ENCODE measurements around the gene EMC9. TPM values are rescaled to one million over a fixed set of nuclear protein-coding genes. Genes with fewer than 3 reads are reported as not detected.

Gene EMC9
- total and polyA plus RNA-seq, 4 donors, result 4.6 to 29.4 (median 20.0) TPM

DNA sequence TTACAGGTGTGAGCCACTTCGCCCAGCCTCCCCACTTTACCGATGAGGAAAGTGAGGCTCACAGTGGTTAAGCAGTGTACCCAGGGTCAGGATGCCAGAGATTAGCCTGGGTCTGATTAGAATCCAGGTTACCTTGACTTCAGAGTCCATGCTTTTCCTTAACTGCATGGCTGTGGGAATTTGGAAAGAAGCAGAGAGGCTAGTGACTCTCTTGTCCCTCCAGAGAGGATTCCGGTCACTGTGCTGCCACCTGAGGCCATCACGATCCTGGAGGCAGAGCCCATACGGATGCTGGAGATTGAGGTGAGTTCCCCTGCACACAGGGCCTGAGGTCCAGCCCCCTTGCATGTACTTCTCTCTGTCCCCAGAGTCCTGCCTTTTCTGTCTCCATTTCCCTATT lies 35.2 kb upstream of the EMC9 start:
- Histone ChIP-seq H3K36me3 (ENCODE audit: control insufficient read depth in 4 of 4, insufficient read depth in 4 of 4, low read length in 4 of 4) (peaks cover 0 to 65% (median 3%) of the 10 kb centered on the region in 4 donors), H3K27ac (ENCODE audit: low read depth in 1 of 2, low read length in 1 of 2) (no peak overlapping the region), H3K9ac (ENCODE audit: insufficient read depth in 1 of 2, low read length in 2 of 2) (no peak overlapping the region), H3K27me3 (ENCODE audit: control insufficient read depth in 3 of 3, insufficient read depth in 3 of 3, low read length in 2 of 3) (no peaks in the 10 kb centered on the region), H3K9me3 (ENCODE audit: control insufficient read depth in 4 of 4, insufficient read depth in 3 of 4, low read length in 3 of 4) (no peaks in the 10 kb centered on the region), H3K4me3 (no peak overlapping the region), H3K4me1 (ENCODE audit: control insufficient read depth in 5 of 5, insufficient read depth in 5 of 5, low read length in 5 of 5) (peaks cover 0 to 14% (median 4%) of the 10 kb centered on the region in 5 donors)
- TF ChIP-seq, protein P1, sequence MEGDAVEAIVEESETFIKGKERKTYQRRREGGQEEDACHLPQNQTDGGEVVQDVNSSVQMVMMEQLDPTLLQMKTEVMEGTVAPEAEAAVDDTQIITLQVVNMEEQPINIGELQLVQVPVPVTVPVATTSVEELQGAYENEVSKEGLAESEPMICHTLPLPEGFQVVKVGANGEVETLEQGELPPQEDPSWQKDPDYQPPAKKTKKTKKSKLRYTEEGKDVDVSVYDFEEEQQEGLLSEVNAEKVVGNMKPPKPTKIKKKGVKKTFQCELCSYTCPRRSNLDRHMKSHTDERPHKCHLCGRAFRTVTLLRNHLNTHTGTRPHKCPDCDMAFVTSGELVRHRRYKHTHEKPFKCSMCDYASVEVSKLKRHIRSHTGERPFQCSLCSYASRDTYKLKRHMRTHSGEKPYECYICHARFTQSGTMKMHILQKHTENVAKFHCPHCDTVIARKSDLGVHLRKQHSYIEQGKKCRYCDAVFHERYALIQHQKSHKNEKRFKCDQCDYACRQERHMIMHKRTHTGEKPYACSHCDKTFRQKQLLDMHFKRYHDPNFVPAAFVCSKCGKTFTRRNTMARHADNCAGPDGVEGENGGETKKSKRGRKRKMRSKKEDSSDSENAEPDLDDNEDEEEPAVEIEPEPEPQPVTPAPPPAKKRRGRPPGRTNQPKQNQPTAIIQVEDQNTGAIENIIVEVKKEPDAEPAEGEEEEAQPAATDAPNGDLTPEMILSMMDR (IDR thresholded peaks at IDR 0.05; ENCODE audit: control extremely low read depth, extremely low read depth), result no peak
- WGBS, 2 donors, result 96 to 98% methylated on average over 5 of the region's 5 CpGs
- ATAC-seq (ENCODE audit: insufficient read depth, low FRiP score) (no peak), DNase-seq (no peak)

DNA sequence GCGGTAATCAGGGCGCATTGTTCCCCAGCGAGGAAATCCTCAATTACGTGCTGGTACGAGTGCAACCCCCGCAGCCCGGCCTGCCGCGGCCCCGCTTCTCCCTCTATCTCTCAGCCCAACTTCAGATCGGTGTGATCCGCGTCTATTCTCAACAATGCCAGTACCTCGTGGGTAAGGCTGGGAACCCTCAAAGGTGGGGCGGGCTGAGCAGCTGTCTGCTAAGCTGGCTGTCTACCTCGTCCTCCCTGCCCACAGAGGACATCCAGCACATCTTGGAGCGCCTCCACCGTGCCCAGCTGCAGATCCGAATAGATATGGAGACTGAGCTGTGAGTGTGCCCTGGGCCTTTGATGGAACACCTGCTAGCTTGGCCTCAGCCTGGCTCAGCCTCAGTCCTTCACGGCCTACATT lies 31.5 kb upstream of the EMC9 start:
- no peak overlapping the region for H3K4me3 ChIP-seq
- no peaks in the 10 kb centered on the region for H3K27me3 ChIP-seq (ENCODE audit: control insufficient read depth in 3 of 3, insufficient read depth in 3 of 3, low read length in 2 of 3)
- no peaks in the 10 kb centered on the region for H3K9me3 ChIP-seq (ENCODE audit: control insufficient read depth in 4 of 4, insufficient read depth in 3 of 4, low read length in 3 of 4)
- H3K9ac ChIP-seq (ENCODE audit: insufficient read depth in 1 of 2, low read length in 2 of 2), result no peak overlapping the region
- WGBS, 2 donors, result 69 to 72% methylated on average over 20 of the region's 20 CpGs
- TF ChIP-seq, protein P1 (IDR thresholded peaks at IDR 0.05; ENCODE audit: control extremely low read depth, extremely low read depth), result no peak
- H3K27ac ChIP-seq (ENCODE audit: low read depth in 1 of 2, low read length in 1 of 2), result no peak overlapping the region
- ATAC-seq (ENCODE audit: insufficient read depth, low FRiP score), result no peak
- peaks cover 0 to 30% (median 4%) of the 10 kb centered on the region in 4 donors for H3K36me3 ChIP-seq (ENCODE audit: control insufficient read depth in 4 of 4, insufficient read depth in 4 of 4, low read length in 4 of 4)
- H3K4me1 ChIP-seq (ENCODE audit: control insufficient read depth in 5 of 5, insufficient read depth in 5 of 5, low read length in 5 of 5), result peaks cover 0 to 14% (median 4%) of the 10 kb centered on the region in 5 donors
- DNase-seq, result no peak

DNA sequence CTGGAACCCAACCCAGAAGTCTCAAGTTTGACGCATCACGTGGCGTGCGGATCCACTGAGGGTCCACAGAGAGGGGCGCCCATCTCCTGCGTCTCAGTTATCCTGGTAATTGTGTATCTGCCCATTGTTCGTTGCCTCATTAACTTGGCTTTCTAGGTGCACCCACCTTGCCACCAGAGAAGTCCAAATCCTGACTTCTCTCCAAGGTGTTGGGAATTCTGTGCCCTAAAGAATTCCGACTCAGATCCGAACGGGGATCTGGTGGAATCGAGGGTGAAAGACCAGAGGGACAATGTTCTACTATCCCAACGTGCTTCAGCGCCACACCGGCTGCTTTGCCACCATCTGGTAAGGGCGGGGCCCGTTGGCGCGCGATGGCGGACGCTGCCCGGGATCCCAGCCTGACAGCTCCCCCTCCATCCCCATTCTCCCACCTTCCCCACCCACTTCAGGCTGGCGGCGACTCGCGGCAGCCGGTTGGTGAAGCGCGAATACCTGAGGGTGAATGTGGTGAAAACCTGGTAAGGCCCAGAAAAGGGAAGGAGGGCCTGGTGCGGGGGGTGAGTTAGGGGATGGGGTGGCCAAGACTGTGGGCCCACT lies 31.0 kb upstream of the EMC9 start:
- Histone ChIP-seq H3K36me3 (ENCODE audit: control insufficient read depth in 4 of 4, insufficient read depth in 4 of 4, low read length in 4 of 4) (peaks cover 4 to 29% (median 7%) of the 10 kb centered on the region in 4 donors), H3K4me1 (ENCODE audit: control insufficient read depth in 5 of 5, insufficient read depth in 5 of 5, low read length in 5 of 5) (peaks cover 0 to 14% (median 4%) of the 10 kb centered on the region in 5 donors), H3K27me3 (ENCODE audit: control insufficient read depth in 3 of 3, insufficient read depth in 3 of 3, low read length in 2 of 3) (no peaks in the 10 kb centered on the region), H3K27ac (ENCODE audit: low read depth in 1 of 2, low read length in 1 of 2) (peak overlapping the region in 1 of 2 donors; percentile 22), H3K4me3 (peak overlapping the region; percentile 12), H3K9ac (ENCODE audit: insufficient read depth in 1 of 2, low read length in 2 of 2) (no peak overlapping the region), H3K9me3 (ENCODE audit: control insufficient read depth in 4 of 4, insufficient read depth in 3 of 4, low read length in 3 of 4) (no peaks in the 10 kb centered on the region)
- DNase-seq, result peak in 2 of 3 donors; percentile 22 to 34
- TF ChIP-seq, protein P1 (IDR thresholded peaks at IDR 0.05; ENCODE audit: control extremely low read depth, extremely low read depth), result no peak
- ATAC-seq (ENCODE audit: insufficient read depth, low FRiP score), result no peak
- WGBS, 2 donors, result 22 to 41% methylated on average over 30 of the region's 30 CpGs
